ENCODE results near the gene SLC26A6. TPM values are rescaled to one million over a fixed set of nuclear protein-coding genes. Genes with fewer than 3 reads are reported as not detected.

SLC26A6 gene
- total and polyA plus RNA-seq, 2 donors (not counting 1 experiment from before 2014, with no cell fraction given), result 22.5 to 26.7 TPM

DNA sequence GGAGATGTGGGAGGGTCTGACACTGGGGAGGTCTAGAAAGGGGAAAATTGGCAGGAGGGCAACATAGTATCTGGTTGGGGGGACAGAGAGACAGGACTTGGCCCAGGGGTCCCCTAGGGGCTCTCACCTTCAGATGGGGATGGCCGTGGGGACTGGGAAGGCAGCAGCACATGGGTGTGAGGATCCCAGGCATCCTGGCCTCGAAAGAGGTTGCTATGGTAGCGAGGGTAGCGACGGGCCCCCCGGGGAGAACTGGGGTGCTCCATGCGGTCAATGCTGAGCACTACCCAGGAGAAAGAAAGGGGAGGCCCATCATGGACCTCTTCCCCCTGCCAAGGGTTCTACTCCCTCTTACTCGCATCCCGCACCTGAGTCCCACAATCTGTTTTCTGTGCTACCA lies 12.5 kb upstream of the SLC26A6 start:
- intact Hi-C loops (cut with micrococcal nuclease), result no loop called here
- H3K4me3 ChIP-seq (ENCODE audit: control extremely low read depth in 1 of 5, extremely low read depth in 1 of 5, insufficient read depth in 1 of 5, low read depth in 2 of 5, low read length in 4 of 5), result no peak overlapping the region
- Mint-ChIP-seq H3K27me3 (no peaks in the 10 kb centered on the region), H3K4me1 (no peaks in the 10 kb centered on the region), H3K4me3 (no peak overlapping the region), H3K9me3 (ENCODE audit: insufficient read depth) (no peaks in the 10 kb centered on the region), H3K27ac (no peak overlapping the region)
- ATAC-seq (ENCODE audit: low read depth), result no peak
- no peaks in the 10 kb centered on the region for H3K4me1 ChIP-seq (ENCODE audit: control insufficient read depth in 2 of 2, insufficient read depth in 2 of 2, low read length in 2 of 2)
- TF ChIP-seq EZH2 (IDR thresholded peaks at IDR 0.05; ENCODE audit: borderline replicate concordance, insufficient read depth, low read depth, low read length, poor library complexity, severe bottlenecking), result no peak
- TF ChIP-seq, protein P1, sequence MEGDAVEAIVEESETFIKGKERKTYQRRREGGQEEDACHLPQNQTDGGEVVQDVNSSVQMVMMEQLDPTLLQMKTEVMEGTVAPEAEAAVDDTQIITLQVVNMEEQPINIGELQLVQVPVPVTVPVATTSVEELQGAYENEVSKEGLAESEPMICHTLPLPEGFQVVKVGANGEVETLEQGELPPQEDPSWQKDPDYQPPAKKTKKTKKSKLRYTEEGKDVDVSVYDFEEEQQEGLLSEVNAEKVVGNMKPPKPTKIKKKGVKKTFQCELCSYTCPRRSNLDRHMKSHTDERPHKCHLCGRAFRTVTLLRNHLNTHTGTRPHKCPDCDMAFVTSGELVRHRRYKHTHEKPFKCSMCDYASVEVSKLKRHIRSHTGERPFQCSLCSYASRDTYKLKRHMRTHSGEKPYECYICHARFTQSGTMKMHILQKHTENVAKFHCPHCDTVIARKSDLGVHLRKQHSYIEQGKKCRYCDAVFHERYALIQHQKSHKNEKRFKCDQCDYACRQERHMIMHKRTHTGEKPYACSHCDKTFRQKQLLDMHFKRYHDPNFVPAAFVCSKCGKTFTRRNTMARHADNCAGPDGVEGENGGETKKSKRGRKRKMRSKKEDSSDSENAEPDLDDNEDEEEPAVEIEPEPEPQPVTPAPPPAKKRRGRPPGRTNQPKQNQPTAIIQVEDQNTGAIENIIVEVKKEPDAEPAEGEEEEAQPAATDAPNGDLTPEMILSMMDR (IDR thresholded peaks at IDR 0.05), result no peak
- ChIA-PET CTCF (no interaction called here), POLR2A (no interaction called here)
- H3K36me3 ChIP-seq (replicated peaks in 1 of 2; ENCODE audit: control extremely low read depth in 1 of 2, control insufficient read depth in 1 of 2, extremely low read depth in 1 of 2, insufficient read depth in 2 of 2, low read length in 1 of 2), result no peaks in the 10 kb centered on the region
- DNase-seq, result no peak
- H2AFZ ChIP-seq (ENCODE audit: insufficient read depth, low read depth, low read length, poor library complexity, severe bottlenecking), result no peak overlapping the region
- no peak overlapping the region for H3K4me2 ChIP-seq (replicated peaks; ENCODE audit: low read depth, low read length, poor library complexity, severe bottlenecking)
- no peak overlapping the region for H3K27ac ChIP-seq (ENCODE audit: low read length in 2 of 2)
- H3K9ac ChIP-seq (ENCODE audit: low read length), result no peak overlapping the region
- H4K20me1 ChIP-seq (ENCODE audit: control insufficient read depth, insufficient read depth, low read length, poor library complexity, severe bottlenecking), result no peaks in the 10 kb centered on the region
- H3K79me2 ChIP-seq (ENCODE audit: control insufficient read depth, insufficient read depth, low read length), result no peaks in the 10 kb centered on the region
- no peaks in the 10 kb centered on the region for H3K9me3 ChIP-seq (ENCODE audit: control extremely low read depth in 1 of 3, control insufficient read depth in 2 of 3, insufficient read depth in 1 of 3, low read length in 2 of 3)
- WGBS (ENCODE audit: insufficient coverage), result 89% methylated on average over 8 of the region's 9 CpGs
- no peaks in the 10 kb centered on the region for H3K27me3 ChIP-seq (replicated peaks in 1 of 4; ENCODE audit: control extremely low read depth in 1 of 4, control insufficient read depth in 3 of 4, insufficient read depth in 4 of 4, low read length in 3 of 4)

DNA sequence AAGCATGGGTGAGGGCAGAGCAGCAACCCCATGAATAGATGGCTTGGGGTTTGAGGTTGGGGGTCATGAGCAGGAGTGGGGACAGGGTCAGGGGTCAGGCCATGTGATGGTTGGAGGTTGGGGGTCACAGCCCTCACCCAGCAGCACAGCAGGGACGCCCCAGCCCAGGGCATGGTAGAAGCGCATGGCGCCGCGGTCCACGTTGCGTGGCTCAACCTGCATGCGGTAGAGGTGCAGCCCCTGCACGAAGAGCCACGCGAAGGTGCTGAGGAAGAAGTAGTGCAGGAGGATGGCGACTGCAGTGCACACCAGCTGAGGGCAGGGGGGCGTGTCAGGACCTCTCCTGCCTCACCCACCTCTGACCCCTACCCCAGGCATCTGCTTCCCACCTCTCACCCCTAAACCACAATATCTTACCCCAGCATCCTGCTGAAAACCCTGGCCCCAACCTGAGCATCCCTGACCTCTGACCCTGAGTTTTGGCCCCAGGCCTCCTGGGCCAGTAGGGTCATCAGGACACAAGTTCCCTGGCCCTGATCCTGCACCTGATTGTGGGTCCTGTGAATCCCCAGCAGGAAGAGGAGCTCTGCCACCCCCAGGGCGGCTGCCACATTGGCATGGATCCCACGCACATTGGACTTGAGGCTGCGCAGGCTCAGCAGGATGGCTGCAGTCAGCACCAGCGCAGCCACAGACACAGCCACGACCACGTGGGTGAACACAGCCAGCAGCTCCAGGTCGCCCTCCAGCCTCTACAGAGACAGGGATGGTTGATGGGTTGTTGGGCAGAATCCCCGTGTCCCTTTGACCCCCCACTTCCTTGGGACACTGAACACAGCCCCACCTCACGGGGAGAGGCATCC lies 9.9 kb upstream of the SLC26A6 start:
- Histone ChIP-seq H3K79me2 (ENCODE audit: control insufficient read depth, insufficient read depth, low read length) (no peaks in the 10 kb centered on the region), H4K20me1 (ENCODE audit: control insufficient read depth, insufficient read depth, low read length, poor library complexity, severe bottlenecking) (no peaks in the 10 kb centered on the region), H3K27me3 (replicated peaks in 1 of 4; ENCODE audit: control extremely low read depth in 1 of 4, control insufficient read depth in 3 of 4, insufficient read depth in 4 of 4, low read length in 3 of 4) (peaks cover 0 to 11% (median 0%) of the 10 kb centered on the region in 4 experiments), H3K9ac (ENCODE audit: low read length) (no peak overlapping the region), H3K36me3 (replicated peaks in 1 of 2; ENCODE audit: control extremely low read depth in 1 of 2, control insufficient read depth in 1 of 2, extremely low read depth in 1 of 2, insufficient read depth in 2 of 2, low read length in 1 of 2) (no peaks in the 10 kb centered on the region), H3K4me2 (replicated peaks; ENCODE audit: low read depth, low read length, poor library complexity, severe bottlenecking) (no peak overlapping the region), H3K27ac (ENCODE audit: low read length in 2 of 2) (no peak overlapping the region), H3K9me3 (ENCODE audit: control extremely low read depth in 1 of 3, control insufficient read depth in 2 of 3, insufficient read depth in 1 of 3, low read length in 2 of 3) (no peaks in the 10 kb centered on the region), H3K4me3 (ENCODE audit: control extremely low read depth in 1 of 5, extremely low read depth in 1 of 5, insufficient read depth in 1 of 5, low read depth in 2 of 5, low read length in 4 of 5) (no peak overlapping the region), H2AFZ (ENCODE audit: insufficient read depth, low read depth, low read length, poor library complexity, severe bottlenecking) (no peak overlapping the region), H3K4me1 (ENCODE audit: control insufficient read depth in 2 of 2, insufficient read depth in 2 of 2, low read length in 2 of 2) (no peaks in the 10 kb centered on the region)
- ChIA-PET CTCF (no interaction called here), POLR2A (no interaction called here)
- TF ChIP-seq, protein P1 (IDR thresholded peaks at IDR 0.05), result no peak
- no peak for TF ChIP-seq EZH2 (IDR thresholded peaks at IDR 0.05; ENCODE audit: borderline replicate concordance, insufficient read depth, low read depth, low read length, poor library complexity, severe bottlenecking)
- no peak for ATAC-seq (ENCODE audit: low read depth)
- H3K27me3 Mint-ChIP-seq, result no peaks in the 10 kb centered on the region
- no peak overlapping the region for H3K4me3 Mint-ChIP-seq
- no peak overlapping the region for H3K27ac Mint-ChIP-seq
- DNase-seq, result no peak
- intact Hi-C loops (cut with micrococcal nuclease), result no loop called here
- no peaks in the 10 kb centered on the region for H3K9me3 Mint-ChIP-seq (ENCODE audit: insufficient read depth)
- WGBS (ENCODE audit: insufficient coverage), result 95% methylated on average over 19 of the region's 22 CpGs
- no peaks in the 10 kb centered on the region for H3K4me1 Mint-ChIP-seq

All from B cell (primary cell).